Neural cell (in vitro differentiated cells): ENCODE results near the gene COL16A1. TPM values are rescaled to one million over a fixed set of nuclear protein-coding genes. Genes with fewer than 3 reads are reported as not detected.

Source experiments
- H2AFZ ChIP-seq: fragments of 200-600, 300-800 bp; sonication (generic), shearing (Covaris generic); 2 replicates; pipeline ENCODE4 v1.6.0; 2014; ENCODE audit warnings: low read depth, mild to moderate bottlenecking, antibody characterized with exemption, low read length, moderate library complexity
- H3F3A ChIP-seq: fragments of 200-600 bp; shearing (Covaris generic); 2 replicates; pipeline ENCODE4 v1.6.1; 2016; ENCODE audit warnings: mild to moderate bottlenecking, moderate library complexity, mixed read lengths, antibody characterized with exemption, low read length; ENCODE audit not compliant: insufficient read depth, poor library complexity, severe bottlenecking
- H3K27ac ChIP-seq: fragments of 200-600, 300-800 bp; sonication (generic), shearing (Covaris generic); 2 replicates; pipeline ENCODE4 v1.5.1; 2014; ENCODE audit warnings: mild to moderate bottlenecking, low read length, moderate library complexity
- H3K27me3 ChIP-seq: fragments of 300-800, 200-600 bp; sonication (generic), shearing (Covaris generic); 2 replicates; pipeline ENCODE4 v1.6.0; 2014; ENCODE audit warnings: mild to moderate bottlenecking, low read depth, low read length, moderate library complexity; ENCODE audit not compliant: insufficient read depth
- H3K36me3 ChIP-seq: fragments of 300-800, 200-600 bp; sonication (generic), shearing (Covaris generic); 2 replicates; pipeline ENCODE4 v1.5.1; 2014; ENCODE audit warnings: mild to moderate bottlenecking, antibody characterized with exemption, low read length, moderate library complexity; ENCODE audit not compliant: insufficient read depth
- H3K4me2 ChIP-seq: fragments of 300-800, 200-600 bp; sonication (generic), shearing (Covaris generic); 2 replicates; pipeline ENCODE4 v1.6.0; 2014; ENCODE audit warnings: mild to moderate bottlenecking, low read length
- H3K4me3 ChIP-seq: fragments of 300-800, 200-600 bp; sonication (generic), shearing (Covaris generic); 2 replicates; pipeline ENCODE4 v1.5.1; 2014; ENCODE audit warnings: mild to moderate bottlenecking, low read length, moderate library complexity
- H3K79me2 ChIP-seq: fragments of 200-600 bp; shearing (Covaris generic); replicated peaks from 2 replicates; pipeline ENCODE4 v1.6.0; 2014; ENCODE audit warnings: mild to moderate bottlenecking, low read length, moderate library complexity; ENCODE audit not compliant: insufficient read depth
- H3K9ac ChIP-seq: fragments of 300-800, 200-600 bp; sonication (generic), shearing (Covaris generic); 2 replicates; pipeline ENCODE4 v1.6.1; 2016; ENCODE audit warnings: mild to moderate bottlenecking, low read length, mixed read lengths
- H3K9me2 ChIP-seq: fragments of 200-600 bp; shearing (Covaris generic); 2 replicates; pipeline ENCODE4 v1.6.1; 2016; ENCODE audit warnings: mild to moderate bottlenecking, low read length, mixed read lengths; ENCODE audit not compliant: insufficient read depth
- H3K9me3 ChIP-seq: fragments of 200-600, 300-800 bp; sonication (generic), shearing (Covaris generic); 2 replicates; pipeline ENCODE4 v1.6.1; 2016; ENCODE audit warnings: mild to moderate bottlenecking, mixed run types, low read length, moderate library complexity, mixed read lengths
- H4K20me1 ChIP-seq: fragments of 200-600 bp; shearing (Covaris generic); 2 replicates; pipeline ENCODE4 v1.6.1; 2016; ENCODE audit warnings: mild to moderate bottlenecking, mixed run types; ENCODE audit not compliant: insufficient read depth
- EP300 ChIP-seq: fragments of 450-650 bp; conservative IDR thresholded peaks from 2 replicates; pipeline ENCODE4 v1.6.1; 2014; ENCODE audit warnings: antibody characterized with exemption, mild to moderate bottlenecking, moderate library complexity; ENCODE audit not compliant: poor library complexity, severe bottlenecking
- EZH2 ChIP-seq: fragments of 200-600, 300-800 bp; shearing (Covaris generic), sonication (generic); IDR thresholded peaks from 2 replicates; pipeline ENCODE4 v1.6.1; 2014; ENCODE audit warnings: antibody characterized with exemption, low read length, borderline replicate concordance, mild to moderate bottlenecking; ENCODE audit not compliant: insufficient read depth, poor library complexity, severe bottlenecking
- MXI1 ChIP-seq: fragments of 450-650 bp; conservative IDR thresholded peaks from 2 replicates; pipeline ENCODE4 v1.6.1; 2014; ENCODE audit warnings: antibody characterized with exemption, mild to moderate bottlenecking; ENCODE audit not compliant: poor library complexity, severe bottlenecking
- POLR2AphosphoS5 ChIP-seq: IDR thresholded peaks from 2 replicates; pipeline ENCODE4 v1.6.1; 2012
- RAD21 ChIP-seq: fragments of 450-650 bp; conservative IDR thresholded peaks from 2 replicates; pipeline ENCODE4 v1.6.1; 2014; ENCODE audit warnings: antibody characterized with exemption, mild to moderate bottlenecking, moderate library complexity
- SMC3 ChIP-seq: fragments of 450-650 bp; conservative IDR thresholded peaks from 2 replicates; pipeline ENCODE4 v1.6.1; 2014; ENCODE audit warnings: antibody characterized with exemption, mild to moderate bottlenecking, moderate library complexity; ENCODE audit not compliant: poor library complexity
- TAF1 ChIP-seq: IDR thresholded peaks from 2 replicates; pipeline ENCODE4 v1.6.1; 2012; ENCODE audit warnings: low read depth
- polyA plus RNA-seq: library from polyadenylated mRNA; depleted of rRNA; stranded (reverse); fragments of >200 nt; gene quantifications from 2 replicates; pipeline ENCODE4 v1.2.3, GENCODE V29; 2014
- TF ChIP-seq, protein P1 (sequence below): fragments of 450-650 bp; IDR thresholded peaks from 2 replicates; pipeline ENCODE4 v1.5.1; 2014; ENCODE audit warnings: antibody characterized with exemption, mild to moderate bottlenecking, moderate library complexity; ENCODE audit not compliant: poor library complexity, severe bottlenecking
- TF ChIP-seq, protein P2 (sequence below): IDR thresholded peaks from 2 replicates; pipeline ENCODE4 v1.6.1; 2012; ENCODE audit warnings: borderline replicate concordance

COL16A1 gene
- polyA plus RNA-seq, 1 donor from 2014 or later = 3.4 TPM

DNA sequence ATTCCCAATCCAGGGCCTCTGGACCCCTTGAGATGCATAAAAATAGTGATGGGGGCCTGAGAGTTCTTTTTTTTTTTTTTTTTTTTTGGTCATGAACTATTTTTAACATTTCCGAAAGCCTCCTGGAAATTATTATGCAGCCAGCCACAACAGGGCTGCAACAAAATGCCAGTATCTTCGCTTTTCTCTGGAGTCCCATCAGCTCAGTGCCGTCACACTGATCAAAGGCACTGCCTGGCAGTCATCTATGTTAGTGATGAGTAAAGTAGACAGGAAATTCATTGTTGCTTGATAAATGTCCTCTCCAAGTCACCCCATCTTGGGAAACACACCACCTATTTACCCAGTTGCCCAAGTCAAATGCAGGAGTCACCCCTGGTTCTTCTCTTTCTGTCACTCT, 43.9 kb downstream of the COL16A1 start:
- Histone ChIP-seq H3K27me3 (no peaks in the 10 kb centered on the region), H4K20me1 (no peaks in the 10 kb centered on the region), H3K27ac (no peak overlapping the region), H3F3A (no peaks in the 10 kb centered on the region), H3K36me3 (no peaks in the 10 kb centered on the region), H3K9me2 (no peaks in the 10 kb centered on the region), H3K4me2 (no peak overlapping the region), H3K79me2 (no peaks in the 10 kb centered on the region), H2AFZ (no peak overlapping the region), H3K4me3 (no peak overlapping the region), H3K9ac (no peak overlapping the region), H3K9me3 (no peaks in the 10 kb centered on the region)
- TF ChIP-seq MXI1 (no peak), RAD21 (no peak)

DNA sequence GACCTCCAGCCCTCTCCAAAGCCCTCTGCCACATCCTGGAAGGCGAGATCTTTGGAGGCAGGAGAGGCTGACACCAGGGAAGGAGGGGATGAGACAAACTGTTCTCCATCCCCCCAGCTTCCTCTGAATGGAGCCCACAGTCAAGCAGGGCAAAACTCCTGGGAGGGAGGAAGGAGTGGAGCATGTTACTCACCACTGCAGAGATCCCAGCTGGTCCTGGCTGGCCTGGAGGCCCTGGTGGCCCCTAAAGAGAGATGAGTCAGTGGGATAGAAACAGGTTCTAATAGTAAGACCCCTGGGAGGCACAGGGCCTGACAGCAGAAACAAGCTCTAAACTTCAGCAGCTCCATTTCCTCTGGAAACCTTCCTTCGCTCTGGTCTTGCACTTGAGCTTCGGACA, 45.1 kb downstream of the COL16A1 start:
- Histone ChIP-seq H3K9me2 (no peaks in the 10 kb centered on the region), H3F3A (no peaks in the 10 kb centered on the region), H4K20me1 (no peaks in the 10 kb centered on the region), H2AFZ (no peak overlapping the region), H3K36me3 (no peaks in the 10 kb centered on the region), H3K9me3 (no peaks in the 10 kb centered on the region), H3K4me3 (no peak overlapping the region), H3K79me2 (no peaks in the 10 kb centered on the region), H3K27ac (no peak overlapping the region), H3K27me3 (no peaks in the 10 kb centered on the region), H3K9ac (no peak overlapping the region), H3K4me2 (no peak overlapping the region)
- TF ChIP-seq TAF1 (no peak), POLR2AphosphoS5 (no peak), EZH2 (no peak), RAD21 (no peak), MXI1 (no peak), EP300 (no peak), SMC3 (no peak)
- TF ChIP-seq, protein P1, sequence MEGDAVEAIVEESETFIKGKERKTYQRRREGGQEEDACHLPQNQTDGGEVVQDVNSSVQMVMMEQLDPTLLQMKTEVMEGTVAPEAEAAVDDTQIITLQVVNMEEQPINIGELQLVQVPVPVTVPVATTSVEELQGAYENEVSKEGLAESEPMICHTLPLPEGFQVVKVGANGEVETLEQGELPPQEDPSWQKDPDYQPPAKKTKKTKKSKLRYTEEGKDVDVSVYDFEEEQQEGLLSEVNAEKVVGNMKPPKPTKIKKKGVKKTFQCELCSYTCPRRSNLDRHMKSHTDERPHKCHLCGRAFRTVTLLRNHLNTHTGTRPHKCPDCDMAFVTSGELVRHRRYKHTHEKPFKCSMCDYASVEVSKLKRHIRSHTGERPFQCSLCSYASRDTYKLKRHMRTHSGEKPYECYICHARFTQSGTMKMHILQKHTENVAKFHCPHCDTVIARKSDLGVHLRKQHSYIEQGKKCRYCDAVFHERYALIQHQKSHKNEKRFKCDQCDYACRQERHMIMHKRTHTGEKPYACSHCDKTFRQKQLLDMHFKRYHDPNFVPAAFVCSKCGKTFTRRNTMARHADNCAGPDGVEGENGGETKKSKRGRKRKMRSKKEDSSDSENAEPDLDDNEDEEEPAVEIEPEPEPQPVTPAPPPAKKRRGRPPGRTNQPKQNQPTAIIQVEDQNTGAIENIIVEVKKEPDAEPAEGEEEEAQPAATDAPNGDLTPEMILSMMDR = no peak
- TF ChIP-seq, protein P2, sequence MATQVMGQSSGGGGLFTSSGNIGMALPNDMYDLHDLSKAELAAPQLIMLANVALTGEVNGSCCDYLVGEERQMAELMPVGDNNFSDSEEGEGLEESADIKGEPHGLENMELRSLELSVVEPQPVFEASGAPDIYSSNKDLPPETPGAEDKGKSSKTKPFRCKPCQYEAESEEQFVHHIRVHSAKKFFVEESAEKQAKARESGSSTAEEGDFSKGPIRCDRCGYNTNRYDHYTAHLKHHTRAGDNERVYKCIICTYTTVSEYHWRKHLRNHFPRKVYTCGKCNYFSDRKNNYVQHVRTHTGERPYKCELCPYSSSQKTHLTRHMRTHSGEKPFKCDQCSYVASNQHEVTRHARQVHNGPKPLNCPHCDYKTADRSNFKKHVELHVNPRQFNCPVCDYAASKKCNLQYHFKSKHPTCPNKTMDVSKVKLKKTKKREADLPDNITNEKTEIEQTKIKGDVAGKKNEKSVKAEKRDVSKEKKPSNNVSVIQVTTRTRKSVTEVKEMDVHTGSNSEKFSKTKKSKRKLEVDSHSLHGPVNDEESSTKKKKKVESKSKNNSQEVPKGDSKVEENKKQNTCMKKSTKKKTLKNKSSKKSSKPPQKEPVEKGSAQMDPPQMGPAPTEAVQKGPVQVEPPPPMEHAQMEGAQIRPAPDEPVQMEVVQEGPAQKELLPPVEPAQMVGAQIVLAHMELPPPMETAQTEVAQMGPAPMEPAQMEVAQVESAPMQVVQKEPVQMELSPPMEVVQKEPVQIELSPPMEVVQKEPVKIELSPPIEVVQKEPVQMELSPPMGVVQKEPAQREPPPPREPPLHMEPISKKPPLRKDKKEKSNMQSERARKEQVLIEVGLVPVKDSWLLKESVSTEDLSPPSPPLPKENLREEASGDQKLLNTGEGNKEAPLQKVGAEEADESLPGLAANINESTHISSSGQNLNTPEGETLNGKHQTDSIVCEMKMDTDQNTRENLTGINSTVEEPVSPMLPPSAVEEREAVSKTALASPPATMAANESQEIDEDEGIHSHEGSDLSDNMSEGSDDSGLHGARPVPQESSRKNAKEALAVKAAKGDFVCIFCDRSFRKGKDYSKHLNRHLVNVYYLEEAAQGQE = no peak

DNA sequence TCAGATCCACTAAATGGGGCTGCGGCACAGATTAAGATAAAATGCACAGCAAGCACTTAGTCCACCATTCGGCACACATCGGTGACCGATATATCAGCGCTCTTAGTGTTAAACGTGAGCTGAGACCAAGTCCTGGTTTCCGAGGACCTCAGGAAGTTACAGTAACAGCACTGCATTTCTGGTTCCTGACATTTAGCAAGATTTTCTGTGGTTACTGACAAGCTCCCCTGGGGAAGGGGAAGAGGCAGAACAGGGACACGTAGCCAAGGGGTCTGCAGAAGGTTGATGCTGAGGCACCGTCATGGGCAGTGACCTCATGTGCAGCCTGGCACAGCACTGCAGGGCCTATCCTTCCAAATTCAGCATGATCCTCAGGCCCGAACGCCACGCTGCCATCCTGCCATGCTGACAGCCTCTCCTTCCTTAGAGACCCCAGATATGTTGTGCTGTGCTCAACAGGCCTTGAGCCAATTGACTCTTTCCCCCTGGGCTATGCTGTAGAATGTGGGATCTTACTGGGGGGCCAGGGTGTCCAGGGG, 45.8 kb downstream of the COL16A1 start:
- no peaks in the 10 kb centered on the region for H3K27me3 ChIP-seq
- no peak overlapping the region for H3K9ac ChIP-seq
- TF ChIP-seq EP300 (no peak), POLR2AphosphoS5 (no peak), MXI1 (no peak), SMC3 (no peak)
- H4K20me1 ChIP-seq = no peaks in the 10 kb centered on the region
- H3K79me2 ChIP-seq = no peaks in the 10 kb centered on the region
- H3K36me3 ChIP-seq = no peaks in the 10 kb centered on the region
- peaks cover 1% of the 10 kb centered on the region for H3F3A ChIP-seq
- H3K27ac ChIP-seq = no peak overlapping the region
- H3K9me2 ChIP-seq = no peaks in the 10 kb centered on the region
- H3K9me3 ChIP-seq = no peaks in the 10 kb centered on the region
- H3K4me3 ChIP-seq = no peak overlapping the region
- no peak overlapping the region for H3K4me2 ChIP-seq
- H2AFZ ChIP-seq = no peak overlapping the region
